ENCODE results near the gene RNU4-1. TPM values are rescaled to one million over a fixed set of nuclear protein-coding genes. Genes with fewer than 3 reads are reported as not detected.

The RNU4-1 gene
- total RNA-seq (2021) (2,196 to 2,477 TPM (median 2,436 TPM) in 3 replicates), Bru-seq, nascent RNA (percentile 91 among the genes with signal in this experiment)
- long read RNA-seq, experiment 1 = 0 reads
- long read RNA-seq, experiment 2 = 0 reads
- long read RNA-seq, experiment 3 = 0 reads

DNA sequence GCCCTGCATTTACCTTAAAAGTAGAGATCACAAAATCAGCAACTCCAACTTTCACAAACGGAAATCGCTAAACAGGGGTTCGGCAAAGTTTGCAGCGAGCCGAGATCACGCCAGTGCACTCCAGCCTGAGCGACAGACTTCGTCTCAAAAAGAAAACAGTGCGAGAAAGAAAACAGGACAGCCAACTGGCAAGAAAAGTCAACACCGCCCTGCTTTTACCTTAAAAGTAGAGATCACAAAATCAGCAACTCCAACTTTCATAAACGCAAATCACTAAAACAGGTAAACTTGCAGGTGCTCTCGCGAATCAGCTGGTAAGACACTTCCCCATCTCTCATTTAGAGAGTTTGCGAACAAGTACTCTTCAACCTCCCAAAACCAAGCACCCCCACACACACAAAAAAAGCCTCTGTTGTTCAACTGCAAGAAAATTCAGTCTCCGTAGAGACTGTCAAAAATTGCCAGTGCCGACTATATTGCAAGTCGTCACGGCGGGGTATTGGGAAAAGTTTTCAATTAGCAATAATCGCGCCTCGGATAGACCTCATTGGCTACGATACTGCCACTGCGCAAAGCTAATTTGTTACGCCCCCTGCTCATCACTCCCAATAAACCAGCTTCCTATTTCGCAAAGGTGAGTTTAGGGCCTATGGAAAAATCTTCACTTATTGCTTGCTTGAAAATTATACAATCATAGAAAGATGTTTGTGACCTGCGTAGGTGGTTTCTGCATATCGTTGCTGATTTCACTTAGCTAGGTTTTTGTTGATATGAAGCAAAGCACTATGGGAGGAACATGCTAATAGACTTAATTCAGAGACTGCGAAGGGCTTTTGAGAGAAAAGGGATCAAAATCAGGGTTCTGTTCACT is at the start of gene RNU4-1:
RNU4-1 (minus strand) TSS at position 577 of the 871 bp plus-strand sequence.
- peaks cover 9% of the 10 kb centered on the region for H3K4me1 Mint-ChIP-seq
- ChIA-PET POLR2A (interaction anchor here (0.5 to 4.5 kb wide), 15 partner anchors 9 to 1410 kb away, joined by 3 to 157 read pairs (median 6); partner anchors contain the start of genes PXN, RAB35, RPLP0 and SIRT4), CTCF (interaction anchor here (0.6 to 6.2 kb wide), 8 partner anchors 10 to 165 kb away, joined by 3 to 145 read pairs (median 6); partner anchors contain the start of genes PXN and SIRT4)
- H3K27me3 Mint-ChIP-seq (ENCODE audit: low read depth) = no peaks in the 10 kb centered on the region; the same call in 1 of the 2 replicates
- DNase-seq (ENCODE audit: low spot score) (peak; percentile 62), ATAC-seq (peak; percentile 58)
- H3K9me3 Mint-ChIP-seq = no peaks in the 10 kb centered on the region
- no peak within 1 kb of the TSS for H3K27ac Mint-ChIP-seq
- no peak within 1 kb of the TSS for H3K4me3 Mint-ChIP-seq
- no peaks in the 10 kb centered on the region for H3K36me3 Mint-ChIP-seq
- TF ChIP-seq FOXK1 (CRISPR knock-in tag; IDR thresholded peaks at IDR 0.05) (no peak; the same call in 1 of the 2 replicates), KAT7 (CRISPR knock-in tag; IDR thresholded peaks at IDR 0.05; ENCODE audit: borderline replicate concordance) (no peak), ZNF138 (CRISPR knock-in tag; conservative IDR thresholded peaks at IDR 0.05) (no peak), GTF2I (CRISPR knock-in tag; conservative IDR thresholded peaks at IDR 0.05) (no peak), TEAD1 (CRISPR knock-in tag; IDR thresholded peaks at IDR 0.05) (peak; percentile 79), MXD4 (CRISPR knock-in tag; IDR thresholded peaks at IDR 0.05; ENCODE audit: borderline replicate concordance) (no peak), TEAD4 (CRISPR knock-in tag; IDR thresholded peaks at IDR 0.05) (no peak), ZNF317 (CRISPR knock-in tag; IDR thresholded peaks at IDR 0.05; ENCODE audit: borderline replicate concordance, low read depth) (peak; percentile 32; the same call in 1 of the 2 replicates), ETV6 (CRISPR knock-in tag; IDR thresholded peaks at IDR 0.05) (peak; percentile 86), TCF7 (CRISPR knock-in tag; IDR thresholded peaks at IDR 0.05; ENCODE audit: low read depth) (no peak), ZNF416 (CRISPR knock-in tag; IDR thresholded peaks at IDR 0.05) (peak; percentile 93; the same call in 1 of the 2 replicates), SP1 (CRISPR knock-in tag; conservative IDR thresholded peaks at IDR 0.05) (peak; percentile 50; the same call in 1 of the 2 replicates), SMAD4 (CRISPR knock-in tag; IDR thresholded peaks at IDR 0.05) (peak; percentile 81; the same call in 1 of the 2 replicates), HMGA2 (CRISPR knock-in tag; IDR thresholded peaks at IDR 0.05) (no peak), ZBTB21 (CRISPR knock-in tag; IDR thresholded peaks at IDR 0.05; ENCODE audit: borderline replicate concordance) (no peak), NR3C1 (CRISPR knock-in tag; conservative IDR thresholded peaks at IDR 0.05; ENCODE audit: low read depth) (no peak)
- TF ChIP-seq, protein P1, sequence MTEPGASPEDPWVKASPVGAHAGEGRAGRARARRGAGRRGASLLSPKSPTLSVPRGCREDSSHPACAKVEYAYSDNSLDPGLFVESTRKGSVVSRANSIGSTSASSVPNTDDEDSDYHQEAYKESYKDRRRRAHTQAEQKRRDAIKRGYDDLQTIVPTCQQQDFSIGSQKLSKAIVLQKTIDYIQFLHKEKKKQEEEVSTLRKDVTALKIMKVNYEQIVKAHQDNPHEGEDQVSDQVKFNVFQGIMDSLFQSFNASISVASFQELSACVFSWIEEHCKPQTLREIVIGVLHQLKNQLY (CRISPR knock-in tag; IDR thresholded peaks at IDR 0.05) = no peak; the same call in 1 of the 2 replicates
- TF ChIP-seq, protein P2, sequence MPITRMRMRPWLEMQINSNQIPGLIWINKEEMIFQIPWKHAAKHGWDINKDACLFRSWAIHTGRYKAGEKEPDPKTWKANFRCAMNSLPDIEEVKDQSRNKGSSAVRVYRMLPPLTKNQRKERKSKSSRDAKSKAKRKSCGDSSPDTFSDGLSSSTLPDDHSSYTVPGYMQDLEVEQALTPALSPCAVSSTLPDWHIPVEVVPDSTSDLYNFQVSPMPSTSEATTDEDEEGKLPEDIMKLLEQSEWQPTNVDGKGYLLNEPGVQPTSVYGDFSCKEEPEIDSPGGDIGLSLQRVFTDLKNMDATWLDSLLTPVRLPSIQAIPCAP (CRISPR knock-in tag; IDR thresholded peaks at IDR 0.05) = no peak; the same call in none of the 2 replicates
- TF ChIP-seq, protein P3, sequence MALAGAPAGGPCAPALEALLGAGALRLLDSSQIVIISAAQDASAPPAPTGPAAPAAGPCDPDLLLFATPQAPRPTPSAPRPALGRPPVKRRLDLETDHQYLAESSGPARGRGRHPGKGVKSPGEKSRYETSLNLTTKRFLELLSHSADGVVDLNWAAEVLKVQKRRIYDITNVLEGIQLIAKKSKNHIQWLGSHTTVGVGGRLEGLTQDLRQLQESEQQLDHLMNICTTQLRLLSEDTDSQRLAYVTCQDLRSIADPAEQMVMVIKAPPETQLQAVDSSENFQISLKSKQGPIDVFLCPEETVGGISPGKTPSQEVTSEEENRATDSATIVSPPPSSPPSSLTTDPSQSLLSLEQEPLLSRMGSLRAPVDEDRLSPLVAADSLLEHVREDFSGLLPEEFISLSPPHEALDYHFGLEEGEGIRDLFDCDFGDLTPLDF (CRISPR knock-in tag; IDR thresholded peaks at IDR 0.05) = no peak; the same call in 1 of the 2 replicates
- TF ChIP-seq, protein P4, sequence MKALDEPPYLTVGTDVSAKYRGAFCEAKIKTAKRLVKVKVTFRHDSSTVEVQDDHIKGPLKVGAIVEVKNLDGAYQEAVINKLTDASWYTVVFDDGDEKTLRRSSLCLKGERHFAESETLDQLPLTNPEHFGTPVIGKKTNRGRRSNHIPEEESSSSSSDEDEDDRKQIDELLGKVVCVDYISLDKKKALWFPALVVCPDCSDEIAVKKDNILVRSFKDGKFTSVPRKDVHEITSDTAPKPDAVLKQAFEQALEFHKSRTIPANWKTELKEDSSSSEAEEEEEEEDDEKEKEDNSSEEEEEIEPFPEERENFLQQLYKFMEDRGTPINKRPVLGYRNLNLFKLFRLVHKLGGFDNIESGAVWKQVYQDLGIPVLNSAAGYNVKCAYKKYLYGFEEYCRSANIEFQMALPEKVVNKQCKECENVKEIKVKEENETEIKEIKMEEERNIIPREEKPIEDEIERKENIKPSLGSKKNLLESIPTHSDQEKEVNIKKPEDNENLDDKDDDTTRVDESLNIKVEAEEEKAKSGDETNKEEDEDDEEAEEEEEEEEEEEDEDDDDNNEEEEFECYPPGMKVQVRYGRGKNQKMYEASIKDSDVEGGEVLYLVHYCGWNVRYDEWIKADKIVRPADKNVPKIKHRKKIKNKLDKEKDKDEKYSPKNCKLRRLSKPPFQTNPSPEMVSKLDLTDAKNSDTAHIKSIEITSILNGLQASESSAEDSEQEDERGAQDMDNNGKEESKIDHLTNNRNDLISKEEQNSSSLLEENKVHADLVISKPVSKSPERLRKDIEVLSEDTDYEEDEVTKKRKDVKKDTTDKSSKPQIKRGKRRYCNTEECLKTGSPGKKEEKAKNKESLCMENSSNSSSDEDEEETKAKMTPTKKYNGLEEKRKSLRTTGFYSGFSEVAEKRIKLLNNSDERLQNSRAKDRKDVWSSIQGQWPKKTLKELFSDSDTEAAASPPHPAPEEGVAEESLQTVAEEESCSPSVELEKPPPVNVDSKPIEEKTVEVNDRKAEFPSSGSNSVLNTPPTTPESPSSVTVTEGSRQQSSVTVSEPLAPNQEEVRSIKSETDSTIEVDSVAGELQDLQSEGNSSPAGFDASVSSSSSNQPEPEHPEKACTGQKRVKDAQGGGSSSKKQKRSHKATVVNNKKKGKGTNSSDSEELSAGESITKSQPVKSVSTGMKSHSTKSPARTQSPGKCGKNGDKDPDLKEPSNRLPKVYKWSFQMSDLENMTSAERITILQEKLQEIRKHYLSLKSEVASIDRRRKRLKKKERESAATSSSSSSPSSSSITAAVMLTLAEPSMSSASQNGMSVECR (CRISPR knock-in tag; IDR thresholded peaks at IDR 0.05; ENCODE audit: borderline replicate concordance) = peak; percentile 87
- TF ChIP-seq, protein P5, sequence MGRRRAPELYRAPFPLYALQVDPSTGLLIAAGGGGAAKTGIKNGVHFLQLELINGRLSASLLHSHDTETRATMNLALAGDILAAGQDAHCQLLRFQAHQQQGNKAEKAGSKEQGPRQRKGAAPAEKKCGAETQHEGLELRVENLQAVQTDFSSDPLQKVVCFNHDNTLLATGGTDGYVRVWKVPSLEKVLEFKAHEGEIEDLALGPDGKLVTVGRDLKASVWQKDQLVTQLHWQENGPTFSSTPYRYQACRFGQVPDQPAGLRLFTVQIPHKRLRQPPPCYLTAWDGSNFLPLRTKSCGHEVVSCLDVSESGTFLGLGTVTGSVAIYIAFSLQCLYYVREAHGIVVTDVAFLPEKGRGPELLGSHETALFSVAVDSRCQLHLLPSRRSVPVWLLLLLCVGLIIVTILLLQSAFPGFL (CRISPR knock-in tag; IDR thresholded peaks at IDR 0.05; ENCODE audit: borderline replicate concordance) = peak; percentile 91; the same call in 1 of the 2 replicates
- TF ChIP-seq, protein P6, sequence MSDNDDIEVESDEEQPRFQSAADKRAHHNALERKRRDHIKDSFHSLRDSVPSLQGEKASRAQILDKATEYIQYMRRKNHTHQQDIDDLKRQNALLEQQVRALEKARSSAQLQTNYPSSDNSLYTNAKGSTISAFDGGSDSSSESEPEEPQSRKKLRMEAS (CRISPR knock-in tag; IDR thresholded peaks at IDR 0.05) = 0 out of 2 replicates have a peak, but pooled peaks have one; percentile 18
- TF ChIP-seq, protein P7, sequence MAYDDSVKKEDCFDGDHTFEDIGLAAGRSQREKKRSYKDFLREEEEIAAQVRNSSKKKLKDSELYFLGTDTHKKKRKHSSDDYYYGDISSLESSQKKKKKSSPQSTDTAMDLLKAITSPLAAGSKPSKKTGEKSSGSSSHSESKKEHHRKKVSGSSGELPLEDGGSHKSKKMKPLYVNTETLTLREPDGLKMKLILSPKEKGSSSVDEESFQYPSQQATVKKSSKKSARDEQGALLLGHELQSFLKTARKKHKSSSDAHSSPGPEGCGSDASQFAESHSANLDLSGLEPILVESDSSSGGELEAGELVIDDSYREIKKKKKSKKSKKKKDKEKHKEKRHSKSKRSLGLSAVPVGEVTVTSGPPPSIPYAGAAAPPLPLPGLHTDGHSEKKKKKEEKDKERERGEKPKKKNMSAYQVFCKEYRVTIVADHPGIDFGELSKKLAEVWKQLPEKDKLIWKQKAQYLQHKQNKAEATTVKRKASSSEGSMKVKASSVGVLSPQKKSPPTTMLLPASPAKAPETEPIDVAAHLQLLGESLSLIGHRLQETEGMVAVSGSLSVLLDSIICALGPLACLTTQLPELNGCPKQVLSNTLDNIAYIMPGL (CRISPR knock-in tag; IDR thresholded peaks at IDR 0.05) = no peak

Measured in WTC11 (cell line).